H1 (cell line): ENCODE data around the gene ANKRD9. TPM values are rescaled to one million over a fixed set of nuclear protein-coding genes. Genes with fewer than 3 reads are reported as not detected.

Experiments used
- CTCF ChIA-PET: fragments of 300-600 bp; sonication (Branson Sonifier 250); formaldehyde crosslinking; loops from one replicate; lab custom pipeline; 2021; ENCODE audit not compliant: partially characterized antibody; lab: Charles Lee
- POLR2A ChIA-PET: fragments of 300-600 bp; sonication (Branson Sonifier 250); formaldehyde crosslinking; loops from one replicate; lab custom pipeline; 2021; ENCODE audit warnings: inconsistent platforms; ENCODE audit not compliant: partially characterized antibody; lab: Charles Lee
- DNase-seq, 2 experiments: peaks; one replicate each; pipeline versions ENCODE4 v3.0.0 to v3.0.0-alpha.2; 2010 to 2022; ENCODE audit warnings: low spot score in 2 of 2, low read depth in 1 of 2, mixed read lengths in 1 of 2
- FAIRE-seq: peaks from 2 replicates; lab custom pipeline; 2011; peaks lifted over from hg19 to GRCh38; lab: Jason Lieb, UNC
- H2AFZ ChIP-seq: 2 replicates; pipeline ENCODE4 v1.8.1; 2012; ENCODE audit warnings: low read length, inconsistent platforms
- H2AK5ac ChIP-seq: 2 replicates; pipeline ENCODE4 v1.6.1; 2013; ENCODE audit warnings: low read depth, low read length
- H2BK120ac ChIP-seq: replicated peaks from 2 replicates; pipeline ENCODE3; 2013; ENCODE audit warnings: low read depth, low read length, inconsistent platforms
- H2BK12ac ChIP-seq: 2 replicates; pipeline ENCODE4 v1.6.1; 2013; ENCODE audit warnings: low read depth, low read length
- H2BK15ac ChIP-seq: 2 replicates; pipeline ENCODE4 v1.6.1; 2013; ENCODE audit warnings: low read length
- H2BK20ac ChIP-seq: 2 replicates; pipeline ENCODE4 v1.6.1; 2013; ENCODE audit warnings: low read length
- H2BK5ac ChIP-seq: 2 replicates; pipeline ENCODE4 v1.6.1; 2013; ENCODE audit warnings: low read depth, low read length
- H3K14ac ChIP-seq: 2 replicates; pipeline ENCODE4 v1.6.1; 2013; ENCODE audit warnings: inconsistent platforms; ENCODE audit not compliant: insufficient read length
- H3K18ac ChIP-seq: 2 replicates; pipeline ENCODE4 v1.6.1; 2013; ENCODE audit warnings: low read length; ENCODE audit errors: extremely low read depth
- H3K23ac ChIP-seq: 2 replicates; pipeline ENCODE4 v1.6.1; 2013; ENCODE audit warnings: inconsistent platforms; ENCODE audit not compliant: insufficient read length
- H3K23me2 ChIP-seq: 2 replicates; pipeline ENCODE4 v1.6.1; 2013; ENCODE audit warnings: low read depth, low read length
- H3K27ac ChIP-seq: 2 replicates; pipeline ENCODE4 v1.6.1; 2011; ENCODE audit warnings: low read depth, low read length, inconsistent platforms
- H3K27me3 ChIP-seq, 4 experiments: replicated peaks in 1 of 4; 1 replicate in 1 of 4; 2 replicates in 3 of 4; pipeline versions ENCODE4 v1.6.1 to v1.8.1; 2011 to 2013; ENCODE audit warnings: low read length in 3 of 4, mild to moderate bottlenecking in 3 of 4, inconsistent platforms in 2 of 4, mixed read lengths in 2 of 4, moderate library complexity in 1 of 4; ENCODE audit not compliant: control insufficient read depth in 3 of 4, insufficient read depth in 3 of 4; ENCODE audit errors: extremely low read depth in 1 of 4
- H3K36me3 ChIP-seq, 4 experiments: 2 replicates each; pipeline versions ENCODE4 v1.6.1 to v1.8.1; 2011 to 2013; ENCODE audit warnings: mild to moderate bottlenecking in 4 of 4, low read length in 3 of 4, moderate library complexity in 2 of 4, control low read depth in 1 of 4, inconsistent platforms in 1 of 4; ENCODE audit not compliant: insufficient read depth in 4 of 4, control insufficient read depth in 2 of 4
- H3K4ac ChIP-seq: replicated peaks from 2 replicates; pipeline ENCODE3; 2013; ENCODE audit warnings: low read length, low read depth, mixed read lengths, inconsistent platforms; ENCODE audit not compliant: insufficient read length
- H3K4me1 ChIP-seq, 4 experiments: replicated peaks in 1 of 4; 1 replicate in 1 of 4; 2 replicates in 3 of 4; pipeline versions ENCODE4 v1.6.1 to v1.8.1; 2011 to 2013; ENCODE audit warnings: low read length in 3 of 4, inconsistent platforms in 2 of 4, mixed read lengths in 1 of 4; ENCODE audit not compliant: insufficient read depth in 4 of 4, control insufficient read depth in 3 of 4
- H3K4me2 ChIP-seq, 2 experiments: 2 replicates each; pipeline versions ENCODE4 v1.6.1 to v1.8.1; 2011 to 2013; ENCODE audit warnings: low read depth in 2 of 2, low read length in 2 of 2, control low read depth in 1 of 2, inconsistent platforms in 1 of 2, mild to moderate bottlenecking in 1 of 2; ENCODE audit not compliant: insufficient read depth in 1 of 2
- H3K4me3 ChIP-seq, 4 experiments: fragments of 200-600, 300-600 bp in 1 of 4; sonication (generic), shearing (Covaris generic), sonication (Bioruptor Twin) in 1 of 4; 2 replicates each; pipeline versions ENCODE4 v1.5.1 to v1.8.1; 2011 to 2016; ENCODE audit warnings: low read length in 4 of 4, low read depth in 3 of 4, control low read depth in 2 of 4, inconsistent platforms in 2 of 4, mild to moderate bottlenecking in 2 of 4, mixed read lengths in 1 of 4, moderate library complexity in 1 of 4; ENCODE audit not compliant: insufficient read depth in 2 of 4; ENCODE audit errors: extremely low read depth in 1 of 4
- H3K56ac ChIP-seq: replicated peaks from 2 replicates; pipeline ENCODE3; 2013; ENCODE audit warnings: low read depth, mild to moderate bottlenecking, mixed read lengths, low read length, inconsistent platforms; ENCODE audit not compliant: insufficient read length
- H3K79me1 ChIP-seq: 2 replicates; pipeline ENCODE4 v1.6.1; 2013; ENCODE audit warnings: low read depth, low read length, control low read depth
- H3K79me2 ChIP-seq, 2 experiments: 2 replicates each; pipeline versions ENCODE4 v1.6.1 to v1.8.1; 2012 to 2013; ENCODE audit warnings: low read length in 2 of 2, mild to moderate bottlenecking in 2 of 2, inconsistent platforms in 1 of 2; ENCODE audit not compliant: insufficient read depth in 2 of 2, control insufficient read depth in 1 of 2
- H3K9ac ChIP-seq, 4 experiments: replicated peaks in 1 of 4; 1 replicate in 1 of 4; 2 replicates in 3 of 4; pipeline versions ENCODE4 v1.6.1 to v1.8.1; 2011 to 2013; ENCODE audit warnings: low read depth in 3 of 4, low read length in 3 of 4, control low read depth in 2 of 4, mild to moderate bottlenecking in 2 of 4, moderate library complexity in 2 of 4, inconsistent platforms in 1 of 4; ENCODE audit errors: extremely low read depth in 1 of 4
- H3K9me3 ChIP-seq, 2 experiments: 2 replicates each; pipeline versions ENCODE4 v1.6.1 to v1.8.1; 2012 to 2013; ENCODE audit warnings: mild to moderate bottlenecking in 2 of 2, moderate library complexity in 2 of 2, control low read depth in 1 of 2, inconsistent platforms in 1 of 2, low read depth in 1 of 2, low read length in 1 of 2, mixed read lengths in 1 of 2; ENCODE audit not compliant: insufficient read depth in 2 of 2
- H4K20me1 ChIP-seq, 2 experiments: replicated peaks in 1 of 2; 2 replicates each; pipeline versions ENCODE3 to v1.8.1; 2011 to 2013; ENCODE audit warnings: inconsistent platforms in 2 of 2, low read length in 2 of 2, mild to moderate bottlenecking in 1 of 2; ENCODE audit not compliant: insufficient read depth in 2 of 2, control insufficient read depth in 1 of 2
- H4K5ac ChIP-seq: 2 replicates; pipeline ENCODE4 v1.6.1; 2013; ENCODE audit warnings: low read length, low read depth, mixed read lengths, inconsistent platforms; ENCODE audit not compliant: insufficient read length
- H4K8ac ChIP-seq: 2 replicates; pipeline ENCODE4 v1.8.0; 2013; ENCODE audit warnings: mild to moderate bottlenecking, moderate library complexity, low read length, inconsistent platforms; ENCODE audit not compliant: insufficient read depth; ENCODE audit errors: extremely low read depth
- H4K91ac ChIP-seq: replicated peaks from 2 replicates; pipeline ENCODE3; 2013; ENCODE audit warnings: low read length, mixed read lengths, inconsistent platforms; ENCODE audit not compliant: insufficient read length
- BACH1 ChIP-seq: IDR thresholded peaks from 2 replicates; pipeline ENCODE4 v1.6.1; 2012; ENCODE audit warnings: low read length, improper control_type of control experiment
- BRCA1 ChIP-seq: IDR thresholded peaks from 2 replicates; pipeline ENCODE4 v1.6.1; 2012; ENCODE audit warnings: low read depth, low read length, improper control_type of control experiment
- TAF1 ChIP-seq: IDR thresholded peaks from 2 replicates; pipeline ENCODE4 v1.6.1; 2011; ENCODE audit warnings: mild to moderate bottlenecking, low read depth, low read length
- ZNF274 ChIP-seq: IDR thresholded peaks from 2 replicates; pipeline ENCODE4 v1.7.0; 2012; ENCODE audit warnings: low read length, borderline replicate concordance; ENCODE audit errors: extremely low read depth
- WGBS, 2 experiments: shearing (Covaris generic) in 1 of 2; methylation state at CpG; one replicate each; pipeline versions ENCODE4 v1.1.6 to v1.1.7; 2013 to 2015; ENCODE audit warnings: low lambda C conversion rate in 2 of 2, mixed read lengths in 2 of 2, inconsistent platforms in 1 of 2, low coverage in 1 of 2, missing lambda C conversion rate in 1 of 2; ENCODE audit not compliant: insufficient replicate concordance in 2 of 2, insufficient coverage in 1 of 2, insufficient read length in 1 of 2; ENCODE audit errors: extremely low coverage in 1 of 2, missing lambda C conversion rate in 1 of 2; 5-methylcytosine and 5-hydroxymethylcytosine counted together
- polyA plus RNA-seq, 7 experiments: library from polyadenylated mRNA; depleted of rRNA in 3 of 7; stranded (reverse) in 5 of 7; unstranded in 2 of 7; fragments of >200 nt in 5 of 7; fragments of 200-250 nt in 2 of 7; gene quantifications; 1 replicate in 5 of 7; 2 replicates in 1 of 7; 4 replicates in 1 of 7; pipeline versions ENCODE4 v1.2.1 to v1.2.3, GENCODE V29; 2011 to 2013; ENCODE audit warnings: missing spikeins in 2 of 7, mixed read lengths in 2 of 7
- total RNA-seq: library from RNA; stranded (reverse); fragmentation: NEBNext Ultra II Directional; extraction: Animal tissue kit (Norgen Biotek cat#: 25700); gene quantifications from 2 replicates; pipeline ENCODE4 v1.2.1, GENCODE V29; 2021
- TF ChIP-seq, protein P1 (sequence below): IDR thresholded peaks from 2 replicates; pipeline ENCODE4 v1.6.1; 2011; ENCODE audit warnings: low read depth, mild to moderate bottlenecking, low read length; ENCODE audit not compliant: insufficient read depth

ANKRD9 gene
- total and polyA plus RNA-seq, 2 of the 8 experiments (the other 6 are each of a cell fraction or from before 2014, with no cell fraction given): 37.0 to 41.8 TPM

DNA sequence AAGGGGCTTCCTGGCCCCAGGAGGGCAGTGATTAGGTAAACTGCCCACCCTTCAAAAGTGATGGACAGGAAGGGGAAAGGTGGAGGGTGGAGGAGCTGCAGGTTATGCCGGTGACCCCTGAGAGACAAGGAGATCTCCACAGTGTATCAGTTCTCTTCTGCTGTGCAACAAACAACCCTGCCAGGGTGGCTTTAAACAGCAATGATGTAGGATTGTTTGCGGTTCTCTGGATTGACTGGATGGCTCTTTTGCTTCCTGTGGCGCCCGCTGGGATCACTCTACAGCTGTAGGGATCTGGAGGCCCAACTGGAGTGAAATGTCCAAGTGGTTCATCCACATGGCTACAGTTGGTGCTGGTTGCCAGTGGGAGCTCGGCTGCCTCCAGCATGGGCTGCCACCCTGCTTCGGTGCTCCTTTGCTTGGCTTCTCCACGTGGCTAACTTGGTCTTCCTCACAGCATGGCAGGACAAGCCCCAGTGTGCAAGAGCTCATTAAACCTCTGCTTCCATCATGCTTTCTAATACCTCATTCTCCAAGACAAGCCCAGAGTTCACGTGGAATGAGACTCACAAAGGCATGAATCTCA, 8.6 kb upstream of the ANKRD9 start:
- Histone ChIP-seq H2BK120ac (no peak overlapping the region), H2BK5ac (no peak overlapping the region), H3K14ac (no peak overlapping the region), H2BK12ac (no peak overlapping the region), H4K20me1 (no peaks in the 10 kb centered on the region), H3K9ac (no peak overlapping the region), H3K23me2 (peaks cover 5% of the 10 kb centered on the region), H2AK5ac (no peak overlapping the region), H3K36me3 (no peaks in the 10 kb centered on the region), H3K4me2 (no peak overlapping the region), H3K79me1 (no peaks in the 10 kb centered on the region), H3K4me3 (no peak overlapping the region), H2BK20ac (no peak overlapping the region), H3K27me3 (peaks cover 0 to 4% (median 1%) of the 10 kb centered on the region in 4 experiments; a peak in 2 of 7 replicates), H3K18ac (no peak overlapping the region), H2AFZ (no peak overlapping the region), H4K5ac (no peak overlapping the region), H3K79me2 (no peaks in the 10 kb centered on the region), H3K4me1 (peaks cover 0 to 5% (median under 1%) of the 10 kb centered on the region in 4 experiments; a peak in 2 of 7 replicates), H4K91ac (no peak overlapping the region), H3K56ac (no peak overlapping the region), H3K9me3 (no peaks in the 10 kb centered on the region), H4K8ac (no peak overlapping the region), H3K4ac (peak overlapping the region; percentile 72), H2BK15ac (peak overlapping the region; percentile 10; the same call in 1 of the 2 replicates), H3K23ac (no peak overlapping the region), H3K27ac (no peak overlapping the region)
- DNase-seq (no peak), FAIRE-seq (no peak)
- CTCF ChIA-PET: interaction anchor here (0.5 to 2.2 kb wide), 13 partner anchors 10 to 363 kb away, joined by 3 to 8 read pairs (median 4); no protein-coding TSS in a partner anchor
- WGBS, 2 experiments: 77% methylated on average over 8 of the region's 8 CpGs; no CpG with 5 or more reads in 1 of the 2 experiments
- POLR2A ChIA-PET: interaction anchor here (0.6 to 1.1 kb wide), 2 partner anchors 143 to 201 kb away, joined by 4 read pairs; no protein-coding TSS in a partner anchor
- no peak for TF ChIP-seq TAF1
- TF ChIP-seq, protein P1, sequence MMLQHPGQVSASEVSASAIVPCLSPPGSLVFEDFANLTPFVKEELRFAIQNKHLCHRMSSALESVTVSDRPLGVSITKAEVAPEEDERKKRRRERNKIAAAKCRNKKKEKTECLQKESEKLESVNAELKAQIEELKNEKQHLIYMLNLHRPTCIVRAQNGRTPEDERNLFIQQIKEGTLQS: no peak
- no peak for TF ChIP-seq ZNF274
- no peak for TF ChIP-seq BACH1
- no peak for TF ChIP-seq BRCA1
